NCI-H2171 treated with DMSO at 0.1 percent for 48 hours (cell line): ENCODE results near the gene RNASE8.
A peak's percentile ranks its signal among the peaks of the same experiment; 100 is the strongest.

Experiments used
- DNase-seq: peaks from one replicate; lab custom pipeline; 2025; lab: John Stamatoyannopoulos, UW

RNASE8 gene

DNA sequence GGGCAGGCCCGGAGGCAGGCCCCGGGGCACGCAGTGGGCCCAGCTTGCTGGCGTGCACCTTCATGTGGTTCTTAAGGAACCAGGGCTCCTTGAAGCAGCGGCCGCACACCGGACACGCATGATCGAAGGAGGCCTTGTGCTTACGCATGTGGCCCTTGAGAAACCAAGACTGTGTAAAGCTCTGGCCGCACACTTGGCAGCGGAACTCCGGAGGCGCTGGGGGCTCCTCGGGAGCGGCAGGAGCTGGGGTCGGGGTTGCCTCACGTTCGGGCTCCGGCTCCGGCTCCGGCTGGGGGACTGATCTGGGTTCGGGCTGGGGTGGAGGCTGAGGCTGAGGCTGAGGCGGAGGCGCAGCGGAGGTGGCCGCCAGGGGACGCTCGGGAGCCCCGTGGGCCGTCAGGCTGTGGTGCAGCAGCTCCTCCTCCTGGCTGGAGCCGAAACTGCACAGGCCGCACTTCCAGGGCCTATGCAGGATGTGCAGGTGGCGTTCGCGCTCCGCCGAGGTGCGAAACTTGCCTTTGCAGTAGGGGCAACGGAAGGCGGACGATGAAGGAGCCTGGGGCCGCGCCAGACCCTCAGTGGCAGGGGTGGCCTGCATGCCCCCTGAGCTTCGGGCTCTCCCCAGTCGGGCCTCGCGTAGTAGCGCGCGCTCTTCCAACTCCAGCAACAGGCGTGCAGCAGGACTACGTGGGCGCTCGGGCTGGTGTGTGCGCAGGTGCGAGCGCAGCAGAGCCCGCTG, 34.8 kb downstream of the RNASE8 start:
- DNase-seq: no peak

DNA sequence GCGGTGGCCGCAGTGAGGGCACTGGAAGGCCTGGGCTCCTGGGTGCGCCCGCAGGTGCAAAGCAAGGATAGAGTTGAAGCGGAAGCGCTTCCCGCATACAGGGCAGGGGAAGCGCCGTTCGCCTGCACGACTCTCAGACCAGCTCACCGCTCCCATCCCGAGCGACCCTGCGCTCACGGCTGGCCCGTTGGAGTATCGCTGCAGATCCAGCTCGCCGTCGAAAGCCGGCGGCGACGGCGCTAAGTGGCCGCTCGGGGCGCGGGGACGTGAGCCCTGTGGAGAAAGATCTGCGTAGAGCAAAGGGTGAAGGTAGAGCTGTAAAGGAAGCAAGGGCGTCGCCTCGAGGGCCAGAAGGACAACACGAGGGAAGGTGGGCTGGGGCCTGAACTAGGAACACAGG, 35.4 kb downstream of the RNASE8 start:
- no peak for DNase-seq

DNA sequence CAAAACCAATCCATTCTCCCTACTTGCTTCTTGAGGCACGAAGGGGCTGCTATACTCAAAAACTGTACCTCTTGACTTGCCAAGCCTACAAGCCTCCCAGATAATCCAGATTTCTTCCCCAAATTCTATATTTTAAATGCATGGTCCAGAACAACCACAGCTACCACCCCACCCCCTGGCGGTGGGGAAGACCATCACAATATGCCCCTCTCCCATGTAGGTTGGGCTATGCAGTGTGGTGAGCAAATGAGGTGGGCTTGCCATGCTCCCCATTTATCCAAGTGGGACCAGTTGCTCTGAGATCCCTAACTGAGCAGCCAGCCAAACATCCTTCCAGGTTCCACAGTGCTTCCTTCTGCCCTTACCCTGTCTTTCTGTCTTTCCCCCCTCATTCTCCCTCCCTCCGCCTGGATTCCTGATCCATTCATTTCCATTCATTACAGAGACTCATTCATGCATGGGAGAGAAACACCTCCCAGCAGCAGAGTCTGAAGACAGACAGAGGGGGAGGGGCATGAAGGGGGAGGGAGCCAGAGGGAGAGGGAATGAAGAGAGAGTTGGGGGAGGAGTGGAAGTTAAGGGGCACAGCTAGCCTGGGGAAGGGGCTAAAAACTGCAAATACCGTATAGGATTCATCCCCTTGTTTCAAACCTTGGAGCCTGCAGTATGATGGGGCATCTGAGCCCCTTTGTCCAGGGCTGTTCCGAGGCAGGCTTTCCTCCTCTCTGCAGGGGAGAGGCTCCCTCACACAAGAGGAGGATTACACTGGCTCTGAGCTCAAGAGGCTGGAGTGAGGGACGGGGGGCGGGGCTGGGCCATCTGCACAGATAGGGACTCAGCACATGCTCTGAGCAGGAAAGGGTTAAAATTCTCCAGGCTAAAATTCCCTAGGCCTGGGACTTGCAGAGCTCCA, 36.4 kb downstream of the RNASE8 start:
- peak; percentile 98 for DNase-seq

DNA sequence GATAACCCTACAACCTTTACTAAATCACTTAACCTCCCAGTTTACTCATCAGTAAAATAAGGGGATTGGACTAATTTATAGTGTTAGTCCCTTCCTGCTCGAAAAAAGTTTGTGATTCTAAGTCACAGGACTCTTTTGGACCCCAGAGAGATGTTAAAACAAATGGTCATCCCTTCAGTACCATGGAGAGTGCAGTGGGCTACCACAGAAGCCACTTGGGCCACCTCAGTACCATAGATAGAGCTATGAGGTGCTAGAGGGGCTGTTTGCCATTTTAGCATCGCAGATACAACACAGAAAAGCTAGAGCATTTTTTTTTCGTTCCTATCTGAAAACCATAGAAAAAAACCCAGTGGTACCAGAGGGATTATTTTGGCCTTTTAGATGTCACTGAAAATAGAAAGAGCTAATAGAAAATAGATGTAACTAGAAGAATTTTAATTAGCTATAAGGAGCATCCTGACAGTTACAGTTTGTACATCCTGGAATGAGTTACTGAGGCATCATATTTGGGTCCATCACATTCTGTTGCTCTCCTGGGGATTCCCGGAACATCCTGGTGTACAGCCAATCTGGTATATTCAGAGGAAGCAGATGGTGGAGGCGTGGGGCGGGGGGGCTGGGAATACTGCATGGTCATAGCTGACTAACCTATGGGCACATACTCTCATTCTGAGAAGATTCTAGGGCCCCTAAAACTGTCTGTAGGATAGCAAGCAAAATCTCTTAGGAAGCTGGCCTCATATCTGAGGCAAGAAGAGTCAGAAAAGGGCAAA, 38.0 kb downstream of the RNASE8 start:
- peak; percentile 98 for DNase-seq

DNA sequence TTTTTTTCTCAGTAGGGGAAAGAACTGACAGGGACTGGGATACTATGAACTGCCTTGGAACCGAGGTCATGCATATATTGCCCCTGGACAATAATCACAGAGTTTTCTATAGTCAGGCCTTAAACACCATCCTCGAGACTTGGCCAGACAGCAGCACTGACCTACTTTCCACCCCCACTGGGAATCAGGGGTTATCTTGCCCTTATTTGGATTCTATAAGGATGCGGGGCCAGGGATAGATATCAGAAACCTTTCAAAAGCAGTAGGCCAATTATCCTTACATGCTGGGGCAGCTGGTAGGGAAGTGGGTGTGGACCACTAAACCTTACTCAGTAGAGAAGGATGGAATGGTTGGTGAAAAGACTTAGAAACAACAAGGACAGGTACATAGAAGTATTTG, 38.8 kb downstream of the RNASE8 start:
- peak; percentile 57 for DNase-seq

DNA sequence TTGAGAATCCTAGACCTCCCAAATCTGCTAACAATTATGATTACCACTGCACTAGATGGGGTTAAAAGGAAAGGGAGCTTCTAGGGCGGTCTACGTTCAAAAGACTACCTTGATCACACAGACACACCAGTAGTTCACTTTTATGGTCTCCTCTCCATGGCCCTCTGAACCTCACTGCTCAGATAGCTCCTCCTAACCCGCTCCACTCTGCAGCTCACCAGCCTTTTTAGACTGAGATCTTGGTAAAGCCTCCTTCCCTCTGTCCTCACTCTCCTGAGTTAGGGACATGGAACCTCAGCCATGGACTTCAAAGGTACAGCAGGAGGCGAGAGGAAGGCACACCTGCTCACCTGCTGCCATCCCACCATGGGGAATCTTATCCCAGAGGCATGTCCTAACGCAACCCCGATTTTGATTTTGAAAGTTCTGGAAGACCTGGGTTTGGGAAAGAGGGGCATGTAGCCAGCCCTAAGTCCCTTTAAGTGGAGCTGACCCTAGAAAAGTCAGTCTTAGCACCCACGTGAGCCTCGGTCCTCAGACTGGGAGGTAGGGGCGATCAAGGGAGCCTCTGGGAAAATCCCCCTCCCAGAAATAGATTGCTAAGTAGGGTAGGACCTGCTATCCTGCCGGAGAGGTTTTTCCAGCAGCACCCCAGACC, 39.5 kb downstream of the RNASE8 start:
- peak; percentile 80 for DNase-seq

DNA sequence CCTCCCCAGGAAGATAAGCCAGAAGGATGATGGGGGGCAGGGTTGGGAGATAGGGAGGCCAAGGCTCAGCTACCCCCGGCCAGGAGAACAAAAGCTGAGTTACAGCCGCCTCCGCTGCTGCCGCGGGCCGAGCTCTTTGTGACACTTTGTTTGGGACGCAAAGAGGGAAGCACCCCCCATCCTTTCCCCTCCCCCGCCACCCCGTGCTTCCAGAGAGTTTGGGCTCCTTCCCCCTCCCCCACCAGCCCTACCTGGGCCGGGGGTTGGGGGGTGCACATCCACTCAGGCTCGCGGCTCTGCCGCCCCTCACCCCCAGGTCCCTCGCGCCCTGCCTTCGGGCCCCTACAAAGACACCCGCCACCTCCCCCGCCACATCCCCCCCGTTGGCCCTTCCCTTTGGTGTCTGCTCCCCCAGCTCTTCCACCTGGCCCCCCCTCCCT, 40.0 kb downstream of the RNASE8 start:
- peak; percentile 74 for DNase-seq

DNA sequence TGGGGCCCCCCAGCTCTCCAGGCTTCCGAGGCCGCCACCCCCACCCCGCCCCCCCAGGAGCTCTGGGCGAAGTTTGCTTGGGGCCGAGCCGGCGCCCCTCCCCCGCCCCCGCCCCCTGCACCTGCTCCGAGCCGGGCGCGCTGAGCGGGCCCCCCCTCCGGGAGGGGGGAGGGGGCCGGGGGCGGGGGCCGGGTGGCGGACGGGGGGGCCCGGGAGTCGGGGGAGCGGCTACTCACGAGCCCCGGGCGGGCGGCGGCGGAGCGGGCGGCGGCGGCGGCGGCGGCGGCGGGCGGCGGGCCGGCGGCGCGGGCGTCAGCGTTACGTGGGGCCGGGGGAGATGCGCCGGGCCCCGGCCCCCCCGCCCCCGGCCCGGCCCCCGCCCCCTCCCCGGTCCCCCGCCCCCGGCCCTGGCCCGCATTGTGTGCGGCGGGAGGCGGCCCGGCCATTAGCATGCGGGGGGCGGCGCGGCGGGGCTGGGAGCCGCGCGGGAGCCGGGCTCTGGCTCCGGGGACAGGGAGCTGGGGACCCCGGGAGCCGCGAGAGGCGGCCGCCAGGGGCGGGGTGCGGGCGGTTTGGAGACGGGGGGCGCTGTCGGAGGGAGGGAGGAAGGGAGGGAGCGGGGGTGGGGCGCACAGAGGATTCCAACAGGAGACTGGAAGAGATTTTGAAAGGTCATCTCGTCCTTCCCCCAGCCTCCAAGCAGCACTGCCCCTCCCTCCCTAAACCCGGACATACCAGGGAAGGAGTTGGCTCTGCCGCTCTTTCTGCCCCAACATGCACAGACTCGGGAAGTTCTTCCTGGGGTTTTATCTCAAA, 40.7 kb downstream of the RNASE8 start, which contains the start of gene ZNF219:
ZNF219 (minus strand) TSS at position 580 of the 816 bp plus-strand sequence. CDS start 5,064 bp downstream, outside the sequence.
- peak; percentile 77 for DNase-seq

DNA sequence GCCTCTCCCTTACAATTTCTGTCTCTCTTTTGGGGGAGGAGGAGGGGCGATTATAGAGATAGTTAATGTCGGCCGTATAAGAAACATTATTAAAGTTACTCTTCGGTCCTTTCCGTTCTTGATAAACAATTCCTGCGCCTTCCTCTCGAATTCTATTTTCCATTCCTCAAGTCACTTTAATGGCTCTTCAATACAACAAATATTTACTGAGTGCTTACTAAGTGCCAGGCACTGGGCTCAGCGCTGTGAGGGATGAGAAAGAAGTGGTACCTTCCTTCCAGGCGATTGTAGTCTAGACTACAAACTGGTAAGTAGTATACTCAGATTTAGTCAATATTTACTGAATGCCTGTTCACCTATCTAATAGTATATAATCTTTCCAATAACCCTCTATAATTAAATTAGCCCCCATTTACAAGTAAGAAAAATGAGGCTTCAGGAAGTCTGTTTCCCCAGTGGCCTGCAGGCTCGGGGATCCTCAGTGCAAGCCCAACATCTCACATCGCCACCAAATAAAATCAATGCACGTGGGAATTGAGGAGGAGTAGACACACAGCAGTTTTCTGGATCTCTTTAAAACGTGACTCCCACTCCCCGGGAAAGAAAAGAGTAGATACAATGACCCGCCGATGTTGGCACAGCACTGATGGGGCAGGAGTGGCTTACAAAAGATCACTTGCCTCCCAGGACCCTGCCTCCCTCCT, 41.4 kb downstream of the RNASE8 start:
- DNase-seq: no peak

DNA sequence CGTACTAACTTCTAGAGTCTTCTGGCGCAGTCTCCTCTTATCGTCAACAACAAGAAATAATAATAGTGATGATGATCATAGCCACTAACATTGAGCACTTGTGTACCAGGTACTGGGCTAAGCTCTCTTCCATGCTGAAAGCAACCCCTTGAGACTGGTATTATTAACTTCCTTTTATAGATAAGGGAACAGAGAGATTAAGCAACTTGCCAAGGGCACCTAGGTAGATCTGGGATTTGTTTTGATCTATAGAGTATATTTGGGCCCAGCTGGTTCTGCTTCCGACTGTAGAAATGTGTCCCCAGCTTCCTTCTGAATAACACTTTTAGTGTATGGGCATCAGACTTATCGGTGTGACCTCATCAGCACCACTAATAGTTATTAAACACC, 42.0 kb downstream of the RNASE8 start:
- no peak for DNase-seq

DNA sequence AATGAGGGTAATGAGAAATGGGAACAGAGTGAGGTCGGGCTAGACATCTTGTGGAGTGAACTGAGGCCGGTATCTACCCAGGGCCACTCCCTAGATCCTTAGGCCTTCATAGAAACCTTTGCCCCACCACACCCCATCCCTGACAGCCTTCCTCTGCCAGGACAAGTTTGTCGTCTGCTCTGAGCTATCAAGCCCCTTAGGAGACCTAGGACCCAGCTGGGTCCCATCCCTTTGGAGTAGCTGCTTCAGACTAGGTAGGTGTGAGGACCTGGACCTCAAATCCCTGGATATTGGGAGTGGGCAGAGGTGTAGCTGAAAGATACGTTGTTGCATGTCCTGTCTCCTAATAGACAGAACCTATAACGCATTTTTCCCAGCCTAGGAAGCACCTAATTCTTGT, 43.3 kb downstream of the RNASE8 start, which contains the start of gene TMEM253:
TMEM253 (plus strand) TSS at position 136 of the 400 bp plus-strand sequence. CDS start 278 bp downstream, outside the sequence.
- no peak for DNase-seq

DNA sequence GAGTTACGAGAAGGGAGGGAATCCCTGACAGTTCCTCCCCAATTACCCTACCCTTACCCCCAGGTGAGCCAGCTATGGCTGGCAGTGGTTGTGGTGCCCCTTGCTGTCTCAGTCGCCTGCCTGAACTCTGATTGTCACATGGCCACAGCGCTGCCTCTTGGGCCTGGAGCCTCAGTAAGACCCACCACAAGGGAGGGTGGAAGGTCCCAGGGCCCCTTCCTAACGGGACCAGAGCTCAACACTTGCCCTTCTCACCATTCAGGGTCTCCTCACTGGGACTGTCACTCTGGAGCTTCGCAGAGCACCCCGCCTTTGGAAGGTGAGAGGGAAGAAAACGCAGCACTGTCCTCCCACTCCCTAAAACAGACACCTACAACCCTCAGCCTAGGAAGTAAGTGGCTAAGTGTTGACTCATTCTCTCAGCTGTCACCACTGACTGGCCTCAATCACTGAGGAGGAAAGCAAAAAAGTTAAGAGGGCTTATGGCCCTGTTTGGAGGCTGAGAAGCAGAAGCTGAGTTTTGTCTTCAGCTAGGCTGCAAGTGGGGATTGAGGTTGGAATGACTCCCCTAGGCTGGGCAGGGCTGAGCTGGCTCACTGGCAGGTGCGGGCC, 44.3 kb downstream of the RNASE8 start:
- no peak for DNase-seq

DNA sequence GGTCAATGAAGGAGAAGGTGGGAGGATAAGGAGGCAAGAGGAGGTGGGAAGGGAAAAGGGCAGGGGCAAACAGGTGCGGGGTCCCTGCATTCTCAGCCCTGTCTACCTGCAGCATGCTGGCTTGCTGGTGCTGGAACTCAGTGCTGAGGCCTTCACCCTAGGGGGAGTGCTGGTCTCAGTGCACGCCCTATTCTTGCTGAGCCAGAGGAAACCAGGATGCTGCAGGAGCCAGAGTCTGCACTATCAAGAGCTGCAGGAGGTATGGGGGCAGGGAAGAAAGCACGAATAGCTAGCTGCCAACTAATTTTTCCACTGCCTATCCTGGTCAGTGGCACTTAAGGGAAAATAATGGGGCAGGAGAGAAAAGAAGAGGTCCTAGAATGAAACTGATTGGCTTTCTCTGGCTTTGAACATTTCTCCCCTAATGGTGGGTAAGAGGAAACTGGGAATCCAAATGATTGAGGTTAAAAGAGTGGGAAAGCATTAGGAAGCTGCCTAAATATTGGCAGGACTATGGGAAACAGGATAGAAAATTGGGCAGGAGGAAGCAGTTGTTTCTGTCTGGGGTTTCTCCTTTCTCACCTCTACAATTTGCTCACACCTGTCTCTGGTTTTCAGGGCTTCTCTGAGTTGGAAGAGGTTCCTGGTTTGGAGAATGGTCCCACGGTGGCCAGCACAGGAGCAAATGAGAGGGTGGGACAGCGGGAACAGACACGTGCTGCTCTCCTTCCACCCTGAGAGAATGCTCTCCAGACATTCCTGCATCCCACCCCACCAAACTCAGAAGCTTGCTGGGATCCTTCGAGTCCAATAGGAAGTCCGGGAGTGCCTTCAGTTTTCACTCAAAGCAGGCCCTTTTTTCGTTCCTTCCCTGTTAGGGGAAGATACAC, 45.1 kb downstream of the RNASE8 start:
- DNase-seq: peak; percentile 23

DNA sequence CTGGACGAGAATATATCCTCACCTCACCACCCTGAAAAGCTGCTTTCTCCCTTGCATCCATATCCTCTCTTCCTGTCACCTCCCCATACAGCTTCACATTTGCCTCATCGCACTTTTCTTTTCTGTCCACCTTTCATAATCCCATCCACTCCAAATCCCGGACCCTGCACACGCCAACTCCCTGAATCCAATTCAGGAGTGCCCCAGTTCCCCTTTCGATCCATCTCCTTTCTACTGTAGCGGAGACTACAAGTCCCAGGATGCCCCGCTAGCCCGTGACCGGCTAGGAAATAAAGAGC, 45.7 kb downstream of the RNASE8 start:
- no peak for DNase-seq

DNA sequence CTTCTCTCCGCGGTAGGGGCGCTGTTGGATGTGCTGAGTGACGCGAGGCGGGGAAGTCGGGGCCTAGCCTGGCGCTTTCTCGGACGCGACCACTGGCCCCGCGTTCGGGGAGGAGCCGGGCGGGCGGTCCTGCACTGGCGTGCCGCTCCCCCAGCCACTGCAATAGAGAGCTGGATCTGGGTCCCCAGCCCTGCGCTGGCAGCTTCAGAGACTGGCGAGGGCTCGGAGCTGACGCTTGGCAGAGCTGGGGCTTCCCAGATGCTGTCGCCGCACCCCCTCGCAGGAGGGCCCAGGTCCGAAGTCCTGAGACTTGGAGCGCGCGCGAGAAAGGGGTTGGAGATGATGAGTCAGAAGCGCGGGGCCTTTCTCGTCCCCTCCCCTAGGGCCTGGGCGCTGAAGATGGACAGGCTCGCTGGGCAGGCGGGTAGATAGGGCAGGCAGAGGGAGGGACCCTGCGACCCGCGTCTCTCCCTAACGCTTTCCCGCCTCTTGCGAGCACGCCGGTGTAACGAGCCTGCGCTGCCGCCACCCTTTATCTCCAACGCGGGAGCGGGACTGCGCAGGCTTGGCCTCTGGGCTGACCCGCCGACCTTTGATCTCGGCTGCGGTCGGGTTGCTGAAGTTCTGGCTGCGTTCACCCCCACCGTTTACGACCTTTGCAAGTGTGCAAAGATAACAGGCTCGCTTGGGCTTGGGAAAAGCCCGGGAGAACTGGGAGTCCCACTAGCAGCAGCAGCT, 46.3 kb downstream of the RNASE8 start:
- DNase-seq: peak; percentile 100

DNA sequence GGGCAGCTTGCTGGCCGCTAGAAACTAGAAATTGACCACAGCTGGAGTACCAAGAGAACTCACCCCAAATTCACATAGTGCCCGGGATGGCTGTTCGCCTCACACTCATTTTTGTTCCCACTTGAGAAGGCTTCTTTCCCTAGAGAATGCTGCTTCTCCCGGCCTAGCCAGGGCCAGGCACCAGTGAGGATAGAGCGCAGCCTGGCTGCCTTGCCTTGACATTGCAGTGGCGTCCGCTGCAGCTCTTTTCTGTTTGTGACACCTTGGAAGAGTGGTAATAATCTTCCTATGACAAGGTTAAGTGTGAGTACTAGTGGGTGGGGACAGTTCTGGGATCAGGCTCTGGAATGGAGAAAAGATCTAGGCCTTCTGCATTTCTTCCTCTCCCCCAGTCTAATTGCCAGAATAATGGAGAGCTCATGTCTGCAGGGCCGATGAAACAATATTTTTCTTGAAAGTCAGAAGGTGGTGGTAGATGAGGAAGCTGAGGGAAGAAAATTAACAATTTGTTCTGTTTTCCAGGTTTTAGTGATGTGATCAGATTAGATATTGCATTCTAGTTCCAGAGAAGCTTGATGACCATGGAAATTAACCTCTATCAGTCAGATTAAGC, 46.9 kb downstream of the RNASE8 start:
- DNase-seq: peak; percentile 98

DNA sequence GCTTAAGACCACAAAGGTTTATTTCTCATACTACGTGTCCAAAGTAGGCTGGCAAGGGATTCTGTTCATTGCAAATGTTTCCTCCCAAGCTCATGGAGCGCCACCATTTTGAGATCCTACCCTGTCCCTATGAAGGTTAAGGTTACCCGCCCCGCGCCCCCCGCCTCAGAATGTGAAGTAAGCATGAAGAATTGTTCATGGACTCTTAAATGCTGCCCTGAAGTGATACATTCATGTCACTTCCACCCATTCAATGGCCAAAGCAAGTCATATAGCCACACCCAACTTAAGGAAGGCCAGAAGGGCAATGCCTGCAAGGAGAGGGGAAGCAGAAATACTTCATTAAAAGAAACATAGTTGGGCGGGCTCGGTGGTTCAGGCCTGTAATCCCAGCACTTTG, 47.5 kb downstream of the RNASE8 start:
- DNase-seq: no peak

DNA sequence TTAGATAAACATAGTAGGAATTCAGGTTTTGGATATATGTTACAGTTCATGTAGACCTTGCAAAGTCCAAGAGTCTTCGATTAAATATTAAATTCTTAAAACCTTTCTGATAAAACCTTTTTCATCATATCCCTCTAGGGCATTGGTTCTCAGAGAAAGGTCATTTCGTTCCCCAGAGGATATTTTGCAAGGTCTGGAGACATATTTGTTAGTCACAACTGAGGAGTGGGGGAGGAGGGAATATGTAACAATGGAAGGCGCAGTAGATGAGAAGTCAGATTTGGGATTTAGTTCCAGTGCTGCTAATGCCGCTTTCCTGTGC, 48.5 kb downstream of the RNASE8 start:
- no peak for DNase-seq
